Activated effector memory CD4-positive, alpha-beta T cell treated with Interleukin-2 at 50 U/mL for 16 hours (primary cell): ENCODE measurements around the gene BTC.
"Not testable (repeated sequence)": the region's sequence is repeated elsewhere in the genome, so short reads cannot be mapped to it uniquely, and the experiment has no call there.

Experiments used
- DNase-seq: peaks from one replicate; pipeline ENCODE4 v3.0.0-alpha.2; 2020

The BTC gene

GRCh38 chr4:74757136-74757535, 37.2 kb downstream of the BTC start:
- DNase-seq, result no peak

GRCh38 chr4:74755486-74755885, 38.8 kb downstream of the BTC start:
- no peak for DNase-seq

GRCh38 chr4:74754218-74754617, 40.1 kb downstream of the BTC start:
- no peak for DNase-seq

GRCh38 chr4:74752798-74753197, 41.5 kb downstream of the BTC start:
- no peak for DNase-seq

- no peak for DNase-seq
These were observed 42.5 kb downstream of the BTC start for GRCh38 chr4:74751856-74752255.

GRCh38 chr4:74751247-74751646, 43.1 kb downstream of the BTC start:
- no peak for DNase-seq

GRCh38 chr4:74742185-74742584, 52.1 kb downstream of the BTC start:
- DNase-seq, result no peak

GRCh38 chr4:74738464-74739143, 55.7 kb downstream of the BTC start:
- DNase-seq, result no peak

GRCh38 chr4:74734995-74735394, 59.3 kb downstream of the BTC start:
- no peak for DNase-seq

GRCh38 chr4:74733756-74734155, 60.6 kb downstream of the BTC start:
- no peak for DNase-seq

- DNase-seq, result no peak
These were observed 69.3 kb downstream of the BTC start for GRCh38 chr4:74724979-74725378.

- no peak for DNase-seq
These were observed 77.9 kb downstream of the BTC start for GRCh38 chr4:74716436-74716765.

- DNase-seq, result no peak
These were observed 78.5 kb downstream of the BTC start for GRCh38 chr4:74715706-74716435.

- no peak for DNase-seq
These were observed 79.7 kb downstream of the BTC start for GRCh38 chr4:74714611-74715130.

GRCh38 chr4:74708135-74708534, 86.2 kb downstream of the BTC start:
- DNase-seq, result not testable (repeated sequence)
